Esophagus squamous epithelium (tissue), 5 donors: Measurements from ENCODE around the gene SNN. TPM values are rescaled to one million over a fixed set of nuclear protein-coding genes. Genes with fewer than 3 reads are reported as not detected.

Experiments
- DNase-seq: peaks from one replicate; lab custom pipeline; 2025; lab: John Stamatoyannopoulos, UW
- H3K27ac ChIP-seq, 4 donors: fragments of 200-600 bp; sonication (generic); one replicate each; pipeline ENCODE4 v1.5.1; 2016 to 2019; ENCODE audit warnings: mild to moderate bottlenecking in 1 of 4
- H3K27me3 ChIP-seq, 4 donors: fragments of 200-600 bp; sonication (generic); 1 replicate in 3 of 4; 2 replicates in 1 of 4; pipeline versions ENCODE4 v1.5.1 to v1.6.0; 2017 to 2021; ENCODE audit warnings: antibody characterized with exemption in 1 of 4
- H3K36me3 ChIP-seq, 3 donors: fragments of 200-600 bp; sonication (generic); one replicate each; pipeline ENCODE4 v1.5.1; 2016 to 2019
- H3K4me1 ChIP-seq, 3 donors: fragments of 200-600 bp; sonication (generic); one replicate each; pipeline ENCODE4 v1.5.1; 2017 to 2019
- H3K4me3 ChIP-seq, 4 donors: fragments of 200-600 bp; sonication (generic); 1 replicate in 3 of 4; 2 replicates in 1 of 4; pipeline ENCODE4 v1.5.1; 2016 to 2019; ENCODE audit warnings: mild to moderate bottlenecking in 2 of 4, moderate library complexity in 1 of 4
- H3K9me3 ChIP-seq, 3 donors: fragments of 200-600 bp; sonication (generic); one replicate each; pipeline ENCODE4 v1.5.1; 2016 to 2019
- POLR2A ChIP-seq, 4 donors: fragments of 450-650 bp; IDR thresholded peaks; one replicate each; pipeline ENCODE4 v1.6.1; 2017; ENCODE audit warnings: antibody characterized with exemption in 4 of 4, mild to moderate bottlenecking in 4 of 4, moderate library complexity in 3 of 4
- WGBS, 2 donors: methylation state at CpG; one replicate each; pipeline ENCODE4 v1.1.5; 2018; 5-methylcytosine and 5-hydroxymethylcytosine counted together
- intact Hi-C: fragments of 100-400 bp; cut with DNase I; formaldehyde crosslinking; loops from one replicate; pipeline ENCODE4 v1.15.0; 2022
- total RNA-seq, 4 donors: library from RNA; depleted of rRNA; stranded (reverse); fragments of >200 nt; gene quantifications; one replicate each; pipeline ENCODE4 v1.1.0, GENCODE V29; 2016
- TF ChIP-seq, protein P1 (sequence below), 6 experiments: fragments of 450-650 bp in 4 of 6; fragments of 200-600 bp in 2 of 6; sonication (generic) in 2 of 6; IDR thresholded peaks; one replicate each; pipeline ENCODE4 v1.5.1; 2016 to 2019; ENCODE audit warnings: antibody characterized with exemption in 6 of 6, mild to moderate bottlenecking in 4 of 6, moderate library complexity in 4 of 6
- donor health status: DM: yes; HTN: yes; CAD: no.

Gene SNN
- total RNA-seq, 4 donors from 2014 or later: 13.7 to 22.9 (median 17.0) TPM

GRCh38 chr16:11725457-11725856, 57.2 kb downstream of the SNN start:
- intact Hi-C loops: no loop called here
- 74 to 86% methylated on average over 1 of the region's 1 CpG for WGBS, 2 donors
- H3K27me3 ChIP-seq: no peaks in the 10 kb centered on the region
- TF ChIP-seq POLR2A (IDR thresholded peaks at IDR 0.05): no peak
- TF ChIP-seq, protein P1, sequence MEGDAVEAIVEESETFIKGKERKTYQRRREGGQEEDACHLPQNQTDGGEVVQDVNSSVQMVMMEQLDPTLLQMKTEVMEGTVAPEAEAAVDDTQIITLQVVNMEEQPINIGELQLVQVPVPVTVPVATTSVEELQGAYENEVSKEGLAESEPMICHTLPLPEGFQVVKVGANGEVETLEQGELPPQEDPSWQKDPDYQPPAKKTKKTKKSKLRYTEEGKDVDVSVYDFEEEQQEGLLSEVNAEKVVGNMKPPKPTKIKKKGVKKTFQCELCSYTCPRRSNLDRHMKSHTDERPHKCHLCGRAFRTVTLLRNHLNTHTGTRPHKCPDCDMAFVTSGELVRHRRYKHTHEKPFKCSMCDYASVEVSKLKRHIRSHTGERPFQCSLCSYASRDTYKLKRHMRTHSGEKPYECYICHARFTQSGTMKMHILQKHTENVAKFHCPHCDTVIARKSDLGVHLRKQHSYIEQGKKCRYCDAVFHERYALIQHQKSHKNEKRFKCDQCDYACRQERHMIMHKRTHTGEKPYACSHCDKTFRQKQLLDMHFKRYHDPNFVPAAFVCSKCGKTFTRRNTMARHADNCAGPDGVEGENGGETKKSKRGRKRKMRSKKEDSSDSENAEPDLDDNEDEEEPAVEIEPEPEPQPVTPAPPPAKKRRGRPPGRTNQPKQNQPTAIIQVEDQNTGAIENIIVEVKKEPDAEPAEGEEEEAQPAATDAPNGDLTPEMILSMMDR (IDR thresholded peaks at IDR 0.05): no peak
- H3K27ac ChIP-seq: no peak overlapping the region
- DNase-seq: no peak
- no peaks in the 10 kb centered on the region for H3K9me3 ChIP-seq
- no peaks in the 10 kb centered on the region for H3K4me1 ChIP-seq
- H3K4me3 ChIP-seq: no peak overlapping the region
- peaks cover 15 to 99% (median 17%) of the 10 kb centered on the region in 3 donors for H3K36me3 ChIP-seq

GRCh38 chr16:11726008-11726407, 57.8 kb downstream of the SNN start:
- DNase-seq: no peak
- Histone ChIP-seq H3K4me1 (no peaks in the 10 kb centered on the region), H3K27me3 (no peaks in the 10 kb centered on the region), H3K4me3 (no peak overlapping the region), H3K9me3 (no peaks in the 10 kb centered on the region), H3K27ac (no peak overlapping the region), H3K36me3 (peaks cover 13 to 99% (median 13%) of the 10 kb centered on the region in 3 donors)
- 90 to 93% methylated on average over 7 to 8 of the region's 8 CpGs for WGBS, 2 donors
- intact Hi-C loops: no loop called here
- TF ChIP-seq, protein P1 (IDR thresholded peaks at IDR 0.05): no peak
- TF ChIP-seq POLR2A (IDR thresholded peaks at IDR 0.05): no peak

DNA sequence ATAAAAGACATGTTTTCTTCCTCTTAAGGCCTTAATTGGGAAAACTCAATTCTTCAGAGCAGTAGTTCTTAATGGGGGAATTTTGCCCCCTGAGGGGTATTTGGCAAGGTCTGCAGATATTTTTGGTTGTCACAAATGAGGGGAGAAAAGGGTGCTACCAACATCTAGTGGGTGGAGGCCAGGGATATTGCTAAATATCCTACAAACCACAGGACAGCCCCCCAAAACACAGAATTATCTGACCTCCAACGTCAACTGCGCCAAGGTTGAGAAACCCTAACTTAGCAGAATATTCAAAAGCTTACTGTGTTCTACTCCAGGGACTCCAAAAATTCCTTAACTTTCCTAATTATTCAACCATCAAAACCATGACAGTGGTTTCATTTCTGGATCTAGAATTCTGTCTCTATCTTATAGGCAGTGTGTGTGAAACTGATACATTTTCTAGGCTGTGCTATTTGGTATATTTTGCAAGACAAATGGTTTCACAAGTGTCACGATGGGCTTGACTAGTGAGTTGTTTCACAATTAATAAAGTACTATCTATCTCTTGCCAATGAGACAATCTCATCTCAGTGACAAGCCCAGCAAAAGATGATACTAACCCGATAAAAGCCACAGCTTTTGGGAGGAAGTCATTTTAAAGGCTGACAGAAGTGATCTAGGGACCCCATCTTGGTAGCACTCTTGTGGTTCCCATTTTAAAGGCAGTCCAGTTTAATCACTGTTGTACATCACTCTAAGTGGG, 59.7 kb downstream of the SNN start:
- no peak for DNase-seq

More for the DNA sequence above, 59.7 kb downstream of the SNN start:
- Histone ChIP-seq H3K4me3 (no peak overlapping the region), H3K36me3 (peaks cover 11 to 99% (median 15%) of the 10 kb centered on the region in 3 donors), H3K4me1 (no peaks in the 10 kb centered on the region), H3K27ac (peak overlapping the region in 1 of 4 donors; percentile 23), H3K9me3 (no peaks in the 10 kb centered on the region), H3K27me3 (no peaks in the 10 kb centered on the region)
- WGBS, 2 donors: 76 to 84% methylated on average over 4 of the region's 4 CpGs
- intact Hi-C loops: no loop called here
- TF ChIP-seq POLR2A (IDR thresholded peaks at IDR 0.05): no peak
- TF ChIP-seq, protein P1 (IDR thresholded peaks at IDR 0.05): no peak

Other genes starting within 250 kb of the SNN start
- gene LITAF, start 81.5 kb upstream of the SNN start, total RNA-seq: 10 to 100 TPM; 13.7 to 44.4 (median 34.4) TPM
- 10 to 100 TPM; 26.0 to 39.1 (median 35.9) TPM for gene TXNDC11, start 74.4 kb downstream of the SNN start, total RNA-seq
- gene ZC3H7A, start 128.8 kb downstream of the SNN start, total RNA-seq: 10 to 100 TPM; 16.6 to 34.1 (median 30.2) TPM
- gene RSL1D1, start 183.1 kb downstream of the SNN start, total RNA-seq: 100 to 1,000 TPM in 3 of 4 donors, 10 to 100 TPM in 1; 85.4 to 187 (median 145) TPM
- 10 to 100 TPM; 55.5 to 99.0 (median 78.2) TPM for gene GSPT1, start 247.5 kb downstream of the SNN start, total RNA-seq